Fibroblast of mammary gland (primary cell): Measurements from ENCODE around the gene LIM2.

Source experiments
- DNase-seq: peaks from one replicate; pipeline ENCODE4 v3.0.0-alpha.2; 2010; ENCODE audit warnings: low read depth
- H3K4me3 ChIP-seq: 2 replicates; pipeline ENCODE4 v1.5.1; 2011; ENCODE audit warnings: low read depth, mild to moderate bottlenecking, low read length, moderate library complexity; ENCODE audit not compliant: control insufficient read depth
- TF ChIP-seq, protein P1 (sequence below): conservative IDR thresholded peaks from 2 replicates; pipeline ENCODE4 v1.5.1; 2011; ENCODE audit warnings: low read depth, low read length, inconsistent platforms; ENCODE audit not compliant: control insufficient read depth, insufficient read depth

LIM2 gene

GRCh38 chr19:51345076-51345620 is 42.6 kb downstream of the LIM2 start:
- TF ChIP-seq, protein P1, sequence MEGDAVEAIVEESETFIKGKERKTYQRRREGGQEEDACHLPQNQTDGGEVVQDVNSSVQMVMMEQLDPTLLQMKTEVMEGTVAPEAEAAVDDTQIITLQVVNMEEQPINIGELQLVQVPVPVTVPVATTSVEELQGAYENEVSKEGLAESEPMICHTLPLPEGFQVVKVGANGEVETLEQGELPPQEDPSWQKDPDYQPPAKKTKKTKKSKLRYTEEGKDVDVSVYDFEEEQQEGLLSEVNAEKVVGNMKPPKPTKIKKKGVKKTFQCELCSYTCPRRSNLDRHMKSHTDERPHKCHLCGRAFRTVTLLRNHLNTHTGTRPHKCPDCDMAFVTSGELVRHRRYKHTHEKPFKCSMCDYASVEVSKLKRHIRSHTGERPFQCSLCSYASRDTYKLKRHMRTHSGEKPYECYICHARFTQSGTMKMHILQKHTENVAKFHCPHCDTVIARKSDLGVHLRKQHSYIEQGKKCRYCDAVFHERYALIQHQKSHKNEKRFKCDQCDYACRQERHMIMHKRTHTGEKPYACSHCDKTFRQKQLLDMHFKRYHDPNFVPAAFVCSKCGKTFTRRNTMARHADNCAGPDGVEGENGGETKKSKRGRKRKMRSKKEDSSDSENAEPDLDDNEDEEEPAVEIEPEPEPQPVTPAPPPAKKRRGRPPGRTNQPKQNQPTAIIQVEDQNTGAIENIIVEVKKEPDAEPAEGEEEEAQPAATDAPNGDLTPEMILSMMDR = no peak
- H3K4me3 ChIP-seq = no peak overlapping the region
- no peak for DNase-seq

DNA sequence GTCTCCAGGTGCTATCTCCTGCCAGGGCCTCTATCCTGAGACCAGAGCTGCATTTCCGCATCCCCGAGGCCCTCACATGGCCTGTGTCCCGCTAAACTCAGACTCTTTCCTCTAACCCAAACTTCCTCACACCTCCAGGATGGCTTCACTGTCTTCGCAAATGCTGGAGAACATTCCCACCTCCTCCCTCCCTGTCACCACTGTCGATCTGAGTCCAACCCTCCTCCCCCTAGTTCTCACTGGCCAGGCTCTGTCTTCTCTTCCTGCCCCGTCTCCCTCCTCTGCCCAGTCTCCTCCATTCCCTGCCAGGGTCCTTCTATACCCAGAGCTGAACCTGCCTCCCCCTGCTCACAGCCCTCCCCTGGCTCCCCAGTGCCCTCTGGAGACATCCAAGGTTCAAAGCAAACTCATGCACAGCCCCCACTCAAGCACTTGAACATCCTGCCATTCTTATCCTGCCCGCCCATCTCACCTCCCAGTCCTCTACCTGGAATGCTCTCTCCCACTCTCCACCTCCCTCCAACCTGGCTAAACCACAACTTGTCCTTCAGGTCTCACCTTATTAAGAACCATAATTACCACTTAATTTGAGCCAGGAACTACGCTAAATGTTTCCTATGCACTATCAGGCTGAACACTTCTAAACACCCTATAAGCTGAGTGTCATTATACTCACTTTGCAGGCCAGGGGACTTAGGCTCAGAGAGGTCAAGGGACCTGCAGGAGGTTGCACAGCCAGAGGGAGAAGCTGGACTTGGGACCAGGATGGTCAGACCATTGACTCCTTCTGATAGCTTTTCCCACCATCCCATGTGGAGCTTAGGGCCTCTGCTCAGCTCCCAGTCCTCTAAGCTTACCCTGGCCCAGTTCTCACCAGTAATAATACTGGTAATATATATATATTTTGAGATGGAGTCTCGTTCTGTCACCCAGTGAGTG is 44.9 kb downstream of the LIM2 start:
- TF ChIP-seq, protein P1 = no peak
- no peak overlapping the region for H3K4me3 ChIP-seq
- no peak for DNase-seq

- TF ChIP-seq, protein P1 = no peak
- H3K4me3 ChIP-seq = no peak within 1 kb of the TSS
- DNase-seq = no peak
Measured at GRCh38 chr19:51341976-51342580, 45.7 kb downstream of the LIM2 start, which contains the start of gene VSIG10L. TSS of gene VSIG10L (minus strand) at chr19:51342139. CDS start at chr19:51342124, 15 bp downstream.

- TF ChIP-seq, protein P1 = no peak
- H3K4me3 ChIP-seq = no peak overlapping the region
- no peak for DNase-seq
Measured at GRCh38 chr19:51341066-51341465, 46.7 kb downstream of the LIM2 start.

DNA sequence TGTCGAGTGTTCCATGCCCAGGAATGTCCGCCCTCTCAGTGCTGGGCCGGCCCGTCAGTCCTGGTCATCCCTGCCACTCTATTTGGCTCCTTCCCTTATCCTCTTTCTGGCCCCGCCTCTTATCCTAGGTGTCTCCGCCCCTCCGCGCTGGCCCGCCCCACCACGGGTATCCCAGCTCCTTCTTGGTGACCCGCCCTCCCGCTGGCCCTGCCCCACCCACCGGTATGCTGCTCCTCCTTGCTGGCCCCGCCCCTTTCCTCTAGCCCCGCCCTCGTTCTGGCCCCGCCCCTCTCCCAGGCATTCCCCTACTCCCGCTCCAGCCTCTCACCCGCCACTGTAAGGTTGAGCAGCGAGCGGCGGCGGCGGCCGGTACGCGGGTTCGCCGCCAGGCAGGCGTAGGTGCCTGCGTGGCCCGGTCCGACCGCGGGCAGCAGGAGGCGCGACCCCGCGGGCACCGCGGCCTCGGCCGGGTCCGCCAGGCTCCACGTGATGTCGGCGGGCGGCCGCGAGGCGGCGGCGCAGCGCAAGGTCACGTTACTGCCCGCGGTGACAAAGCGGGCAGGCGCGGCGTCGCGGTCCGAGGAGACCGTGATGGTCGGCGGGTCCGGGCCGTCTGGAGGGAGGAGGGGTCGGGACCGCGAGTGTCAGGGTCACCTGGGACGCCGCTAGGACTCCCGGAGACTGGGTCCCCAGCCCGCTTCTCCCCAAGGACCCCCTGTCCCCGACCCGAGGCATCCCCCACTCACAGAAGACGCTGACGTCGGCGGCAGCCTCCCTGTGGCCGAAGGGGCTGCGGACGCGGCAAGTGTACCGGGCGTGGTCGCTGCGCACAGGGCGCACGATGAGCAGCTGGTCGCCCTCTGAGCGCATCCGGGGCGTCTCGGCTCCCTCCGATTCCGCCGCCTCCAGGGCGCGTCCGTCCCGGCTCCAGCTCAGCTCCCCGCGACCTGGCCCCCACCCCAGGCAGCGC is 47.8 kb downstream of the LIM2 start:
- peak overlapping the region; percentile 62 for H3K4me3 ChIP-seq
- TF ChIP-seq, protein P1 = no peak
- peak; percentile 93 for DNase-seq

DNA sequence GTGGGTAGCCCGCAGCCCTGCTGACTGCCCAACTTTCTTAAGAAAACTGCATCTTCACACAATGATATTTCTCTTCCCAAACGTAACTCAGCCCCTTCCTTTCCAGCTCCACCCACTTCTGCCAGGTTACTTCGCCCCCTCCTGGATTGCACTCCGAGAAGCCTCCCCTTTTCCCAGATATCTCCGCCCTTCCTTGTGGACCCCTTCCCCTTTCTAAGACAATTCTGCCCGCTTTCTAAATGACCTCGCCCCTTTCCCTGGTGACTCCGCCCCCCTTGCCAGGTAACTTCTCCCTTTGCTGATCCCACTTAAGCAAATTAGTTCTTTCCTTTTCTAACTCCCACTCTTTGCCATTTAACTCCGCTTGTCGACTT is 48.5 kb downstream of the LIM2 start:
- TF ChIP-seq, protein P1 = no peak
- DNase-seq = no peak
- H3K4me3 ChIP-seq = peak overlapping the region; percentile 62
